KMS-11 (cell line): ENCODE measurements around the gene ABCG4.

ENCODE experiments used
- H2AFZ ChIP-seq: fragments of 200-600 bp; sonication (generic); 2 replicates; pipeline ENCODE4 v1.6.1; 2016; ENCODE audit warnings: antibody characterized with exemption, mixed run types, low read depth
- H3K27ac ChIP-seq: fragments of 200-600 bp; sonication (generic); 2 replicates; pipeline ENCODE4 v1.6.1; 2016; ENCODE audit warnings: mild to moderate bottlenecking, mixed run types
- H3K27me3 ChIP-seq: fragments of 200-600 bp; sonication (generic); 2 replicates; pipeline ENCODE4 v1.6.1; 2017; ENCODE audit warnings: mild to moderate bottlenecking, low read depth, mixed run types, moderate library complexity; ENCODE audit not compliant: insufficient read depth
- H3K36me3 ChIP-seq: fragments of 200-600 bp; sonication (generic); 2 replicates; pipeline ENCODE4 v1.6.1; 2017; ENCODE audit warnings: mild to moderate bottlenecking, mixed run types; ENCODE audit not compliant: insufficient read depth
- H3K4me1 ChIP-seq: fragments of 200-600 bp; sonication (generic); 2 replicates; pipeline ENCODE4 v1.6.1; 2016; ENCODE audit warnings: mild to moderate bottlenecking, low read depth, mixed run types; ENCODE audit not compliant: poor library complexity, severe bottlenecking
- H3K4me2 ChIP-seq: fragments of 200-600 bp; sonication (generic); 2 replicates; pipeline ENCODE4 v1.7.0; 2016; ENCODE audit warnings: mild to moderate bottlenecking, mixed run types
- H3K4me3 ChIP-seq: fragments of 200-600 bp; sonication (generic); IDR thresholded peaks from 2 replicates; pipeline ENCODE4 v1.6.1; 2017; ENCODE audit warnings: low read depth, low read length, mixed read lengths; ENCODE audit not compliant: insufficient read depth
- H3K79me2 ChIP-seq: fragments of 200-600 bp; sonication (generic); 2 replicates; pipeline ENCODE4 v1.6.1; 2016; ENCODE audit warnings: low read depth, mixed run types; ENCODE audit not compliant: insufficient read depth
- H3K9ac ChIP-seq: fragments of 200-600 bp; sonication (generic); 2 replicates; pipeline ENCODE4 v1.6.1; 2016; ENCODE audit warnings: mild to moderate bottlenecking, mixed run types
- H4K20me1 ChIP-seq: fragments of 200-600 bp; sonication (generic); 2 replicates; pipeline ENCODE4 v1.6.1; 2016; ENCODE audit warnings: mild to moderate bottlenecking, mixed run types; ENCODE audit not compliant: insufficient read depth
- CTCF ChIP-seq: fragments of 200-600 bp; sonication (generic); conservative IDR thresholded peaks from 2 replicates; pipeline ENCODE4 v1.6.1; 2017; ENCODE audit warnings: low read depth, mild to moderate bottlenecking, antibody characterized with exemption, low read length, moderate library complexity, mixed read lengths

ABCG4 gene

GRCh38 chr11:119145551-119145950 is 3.3 kb upstream of the ABCG4 start:
- no peak overlapping the region for H3K4me2 ChIP-seq
- H3K79me2 ChIP-seq = no peaks in the 10 kb centered on the region
- no peak overlapping the region for H3K27ac ChIP-seq
- H3K4me3 ChIP-seq = no peak overlapping the region
- H3K9ac ChIP-seq = no peak overlapping the region
- H2AFZ ChIP-seq = no peak overlapping the region
- H4K20me1 ChIP-seq = no peaks in the 10 kb centered on the region
- H3K27me3 ChIP-seq = peaks cover 4% of the 10 kb centered on the region; the same call in 1 of the 2 replicates
- no peaks in the 10 kb centered on the region for H3K4me1 ChIP-seq
- H3K36me3 ChIP-seq = no peaks in the 10 kb centered on the region
- no peak for TF ChIP-seq CTCF

GRCh38 chr11:119147604-119148333 is 1.1 kb upstream of the ABCG4 start:
- Histone ChIP-seq H3K9ac (no peak overlapping the region), H3K36me3 (no peaks in the 10 kb centered on the region), H3K27me3 (peaks cover 13% of the 10 kb centered on the region)

DNA sequence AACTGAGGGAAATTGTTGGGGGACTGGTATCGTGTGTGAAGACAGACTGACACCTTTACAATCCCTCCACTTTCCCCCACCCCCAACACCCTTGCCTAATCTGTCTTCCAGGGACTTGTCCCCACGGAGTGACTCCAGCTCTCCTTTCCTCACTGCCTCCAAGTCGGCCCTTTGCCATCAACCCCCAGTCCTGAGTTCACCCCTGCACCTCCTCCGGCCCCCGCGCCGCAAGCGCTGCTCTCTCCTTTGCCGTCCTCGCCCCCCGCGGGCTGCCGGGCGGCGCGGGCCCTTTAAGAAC is 183 bp upstream of the ABCG4 start:
- Histone ChIP-seq H3K27me3 (peaks cover 16% of the 10 kb centered on the region), H3K9ac (no peak overlapping the region), H3K4me1 (no peaks in the 10 kb centered on the region), H3K4me3 (no peak overlapping the region), H2AFZ (peak overlapping the region; percentile 57), H3K27ac (no peak overlapping the region), H4K20me1 (no peaks in the 10 kb centered on the region), H3K4me2 (peak overlapping the region; percentile 68), H3K36me3 (no peaks in the 10 kb centered on the region), H3K79me2 (no peaks in the 10 kb centered on the region)
- TF ChIP-seq CTCF = no peak

More at GRCh38 chr11:119147604-119148333, 1.1 kb upstream of the ABCG4 start:
- Histone ChIP-seq H2AFZ (no peak overlapping the region), H3K4me2 (no peak overlapping the region), H3K4me1 (no peaks in the 10 kb centered on the region), H3K4me3 (no peak overlapping the region), H3K27ac (no peak overlapping the region), H3K79me2 (no peaks in the 10 kb centered on the region), H4K20me1 (no peaks in the 10 kb centered on the region)
- no peak for TF ChIP-seq CTCF

GRCh38 chr11:119149786-119150275 is 979 bp downstream of the ABCG4 start:
- no peak overlapping the region for H3K9ac ChIP-seq
- peaks cover 16% of the 10 kb centered on the region for H3K27me3 ChIP-seq
- no peaks in the 10 kb centered on the region for H3K79me2 ChIP-seq
- no peaks in the 10 kb centered on the region for H3K4me1 ChIP-seq
- H4K20me1 ChIP-seq = no peaks in the 10 kb centered on the region
- no peak overlapping the region for H3K4me2 ChIP-seq
- H3K27ac ChIP-seq = no peak overlapping the region
- H2AFZ ChIP-seq = no peak overlapping the region
- H3K36me3 ChIP-seq = no peaks in the 10 kb centered on the region
- H3K4me3 ChIP-seq = no peak overlapping the region
- TF ChIP-seq CTCF = no peak
